GM12864 (cell line): ENCODE measurements around the gene TRAF7.

Source experiments
- DNase-seq: peaks from one replicate; pipeline ENCODE4 v3.0.0-alpha.2; 2011; ENCODE audit warnings: low read depth
- H3K4me3 ChIP-seq: 2 replicates; pipeline ENCODE4 v1.5.1; 2011; ENCODE audit warnings: mild to moderate bottlenecking, low read depth, low read length, control low read depth
- CTCF ChIP-seq: IDR thresholded peaks from 2 replicates; pipeline ENCODE4 v1.5.1; 2011; ENCODE audit warnings: low read depth, mild to moderate bottlenecking, moderate library complexity, low read length, control low read depth, inconsistent platforms; ENCODE audit errors: missing control alignments

TRAF7 gene

GRCh38 chr16:2226918-2227317, 71.3 kb downstream of the TRAF7 start:
- DNase-seq: no peak
- H3K4me3 ChIP-seq: no peak overlapping the region
- TF ChIP-seq CTCF: no peak
